Mucosa of rectum (tissue), 2 donors: ENCODE results near the gene INVS.
"Not testable (repeated sequence)": the region's sequence is repeated elsewhere in the genome, so short reads cannot be mapped to it uniquely, and the experiment has no call there.

Experiments used
- H3K27ac ChIP-seq, 2 donors: one replicate each; pipeline ENCODE4 v1.7.0; 2013; ENCODE audit warnings: inconsistent platforms in 2 of 2, low read depth in 2 of 2, low read length in 2 of 2
- H3K27me3 ChIP-seq, 2 donors: one replicate each; pipeline ENCODE4 v1.7.0; 2013; ENCODE audit warnings: low read length in 2 of 2; ENCODE audit not compliant: control insufficient read depth in 2 of 2, insufficient read depth in 2 of 2
- H3K36me3 ChIP-seq, 2 donors: one replicate each; pipeline ENCODE4 v1.7.0; 2013; ENCODE audit warnings: low read length in 2 of 2; ENCODE audit not compliant: control insufficient read depth in 2 of 2, insufficient read depth in 2 of 2
- H3K4me1 ChIP-seq, 2 donors: one replicate each; pipeline ENCODE4 v1.7.0; 2013; ENCODE audit warnings: low read length in 2 of 2, mild to moderate bottlenecking in 1 of 2; ENCODE audit not compliant: control insufficient read depth in 2 of 2, insufficient read depth in 2 of 2
- H3K4me3 ChIP-seq, 2 donors: one replicate each; pipeline ENCODE4 v1.7.0; 2013; ENCODE audit warnings: low read length in 2 of 2
- H3K9ac ChIP-seq, 2 donors: one replicate each; pipeline ENCODE4 v1.7.0; 2013; ENCODE audit warnings: low read length in 2 of 2, low read depth in 1 of 2, mild to moderate bottlenecking in 1 of 2
- H3K9me3 ChIP-seq, 2 donors: one replicate each; pipeline ENCODE4 v1.7.0; 2013; ENCODE audit warnings: low read length in 2 of 2; ENCODE audit not compliant: control insufficient read depth in 2 of 2
- donor health status: healthy.
- donor health status: Normal muscosa, but diverticular disease.

Gene INVS

GRCh38 chr9:100228352-100228869, 129.4 kb downstream of the INVS start:
- Histone ChIP-seq H3K27me3 (no peaks in the 10 kb centered on the region), H3K27ac (no peak overlapping the region), H3K9me3 (no peaks in the 10 kb centered on the region), H3K9ac (no peak overlapping the region), H3K4me1 (no peaks in the 10 kb centered on the region), H3K4me3 (no peak overlapping the region), H3K36me3 (peaks cover 0 to 6% of the 10 kb centered on the region in 2 donors)

GRCh38 chr9:100229136-100229535, 130.1 kb downstream of the INVS start:
- peaks cover 0 to 6% of the 10 kb centered on the region in 2 donors for H3K36me3 ChIP-seq
- no peak overlapping the region for H3K4me3 ChIP-seq
- no peak overlapping the region for H3K9ac ChIP-seq
- no peaks in the 10 kb centered on the region for H3K27me3 ChIP-seq
- no peak overlapping the region for H3K27ac ChIP-seq
- no peaks in the 10 kb centered on the region for H3K9me3 ChIP-seq
- H3K4me1 ChIP-seq = no peaks in the 10 kb centered on the region

GRCh38 chr9:100229561-100229960, 130.5 kb downstream of the INVS start:
- H3K4me3 ChIP-seq = no peak overlapping the region
- H3K9me3 ChIP-seq = no peaks in the 10 kb centered on the region
- no peak overlapping the region for H3K9ac ChIP-seq
- no peaks in the 10 kb centered on the region for H3K4me1 ChIP-seq
- peaks cover 0 to 6% of the 10 kb centered on the region in 2 donors for H3K36me3 ChIP-seq
- H3K27me3 ChIP-seq = no peaks in the 10 kb centered on the region
- no peak overlapping the region for H3K27ac ChIP-seq

GRCh38 chr9:100236986-100237385, 137.9 kb downstream of the INVS start:
- not testable (repeated sequence) for H3K27ac ChIP-seq, H3K4me3 ChIP-seq, H3K9me3 ChIP-seq, H3K9ac ChIP-seq, H3K27me3 ChIP-seq, H3K4me1 ChIP-seq, H3K36me3 ChIP-seq

- Histone ChIP-seq H3K36me3 (peaks cover 7 to 10% of the 10 kb centered on the region in 2 donors), H3K9ac (no peak overlapping the region), H3K27ac (no peak overlapping the region), H3K27me3 (no peaks in the 10 kb centered on the region), H3K4me1 (no peaks in the 10 kb centered on the region), H3K4me3 (no peak overlapping the region), H3K9me3 (no peaks in the 10 kb centered on the region)
These were observed 141.5 kb downstream of the INVS start for GRCh38 chr9:100240512-100240911.

GRCh38 chr9:100267211-100267610, 168.2 kb downstream of the INVS start:
- Histone ChIP-seq H3K27ac (no peak overlapping the region), H3K27me3 (no peaks in the 10 kb centered on the region), H3K4me3 (no peak overlapping the region), H3K9ac (no peak overlapping the region), H3K36me3 (peaks cover 3 to 4% of the 10 kb centered on the region in 2 donors), H3K9me3 (no peaks in the 10 kb centered on the region), H3K4me1 (no peaks in the 10 kb centered on the region)

GRCh38 chr9:100268271-100268670, 169.2 kb downstream of the INVS start:
- Histone ChIP-seq H3K4me1 (no peaks in the 10 kb centered on the region), H3K4me3 (no peak overlapping the region), H3K36me3 (peaks cover 3 to 8% of the 10 kb centered on the region in 2 donors), H3K27ac (no peak overlapping the region), H3K27me3 (no peaks in the 10 kb centered on the region), H3K9me3 (no peaks in the 10 kb centered on the region), H3K9ac (no peak overlapping the region)

- peaks cover 2 to 8% of the 10 kb centered on the region in 2 donors for H3K36me3 ChIP-seq
- H3K4me1 ChIP-seq = no peaks in the 10 kb centered on the region
- no peaks in the 10 kb centered on the region for H3K27me3 ChIP-seq
- H3K9me3 ChIP-seq = no peaks in the 10 kb centered on the region
- no peak overlapping the region for H3K9ac ChIP-seq
- no peak overlapping the region for H3K4me3 ChIP-seq
- H3K27ac ChIP-seq = no peak overlapping the region
These were observed 170.6 kb downstream of the INVS start for GRCh38 chr9:100269656-100270055.

- Histone ChIP-seq H3K9ac (no peak overlapping the region), H3K27me3 (no peaks in the 10 kb centered on the region), H3K27ac (no peak overlapping the region), H3K4me3 (no peak overlapping the region), H3K4me1 (no peaks in the 10 kb centered on the region), H3K36me3 (peaks cover 0 to 7% of the 10 kb centered on the region in 2 donors), H3K9me3 (no peaks in the 10 kb centered on the region)
These were observed 178.3 kb downstream of the INVS start for GRCh38 chr9:100277166-100277979.

- Histone ChIP-seq H3K27ac (no peak overlapping the region), H3K9me3 (peaks cover 0 to 5% of the 10 kb centered on the region in 2 donors), H3K4me1 (no peaks in the 10 kb centered on the region), H3K36me3 (peaks cover 5 to 12% of the 10 kb centered on the region in 2 donors), H3K27me3 (no peaks in the 10 kb centered on the region), H3K4me3 (no peak overlapping the region), H3K9ac (no peak overlapping the region)
These were observed 182.0 kb downstream of the INVS start for GRCh38 chr9:100281066-100281465.
